H9 (cell line): ENCODE data around the gene BTRC. TPM values are rescaled to one million over a fixed set of nuclear protein-coding genes. Genes with fewer than 3 reads are reported as not detected.

Experiments used
- DNase-seq: peaks from one replicate; pipeline ENCODE4 v3.0.0-alpha.2; 2017
- H2AFZ ChIP-seq: one replicate; pipeline ENCODE4 v1.6.1; 2013; ENCODE audit warnings: mild to moderate bottlenecking, low read length, control low read depth, moderate library complexity
- H2AK5ac ChIP-seq: 2 replicates; pipeline ENCODE4 v1.6.1; 2013; ENCODE audit warnings: low read length, control low read depth, mixed read lengths; ENCODE audit not compliant: insufficient read length
- H2BK120ac ChIP-seq: one replicate; pipeline ENCODE4 v1.6.1; 2013; ENCODE audit warnings: low read depth, mild to moderate bottlenecking, low read length, control low read depth, inconsistent platforms; ENCODE audit not compliant: poor library complexity, severe bottlenecking
- H2BK12ac ChIP-seq: 2 replicates; pipeline ENCODE4 v1.6.1; 2013; ENCODE audit warnings: low read length, control low read depth, mixed read lengths, low read depth; ENCODE audit not compliant: insufficient read length
- H2BK15ac ChIP-seq: 2 replicates; pipeline ENCODE4 v1.6.1; 2013; ENCODE audit warnings: low read depth, low read length, control low read depth
- H2BK20ac ChIP-seq: one replicate; pipeline ENCODE4 v1.6.1; 2013; ENCODE audit warnings: low read depth, mild to moderate bottlenecking, low read length, control low read depth, inconsistent platforms; ENCODE audit not compliant: poor library complexity, severe bottlenecking
- H2BK5ac ChIP-seq: 2 replicates; pipeline ENCODE4 v1.6.1; 2013; ENCODE audit warnings: low read length, control low read depth, mixed read lengths; ENCODE audit not compliant: insufficient read length
- H3K14ac ChIP-seq: 2 replicates; pipeline ENCODE4 v1.6.1; 2013; ENCODE audit warnings: low read length, control low read depth; ENCODE audit not compliant: insufficient read depth
- H3K18ac ChIP-seq: 2 replicates; pipeline ENCODE4 v1.6.1; 2013; ENCODE audit warnings: low read depth, mild to moderate bottlenecking, mixed read lengths, low read length, control low read depth; ENCODE audit not compliant: insufficient read length
- H3K23ac ChIP-seq: 2 replicates; pipeline ENCODE4 v1.6.1; 2013; ENCODE audit warnings: low read length, control low read depth, mixed read lengths, low read depth; ENCODE audit not compliant: insufficient read length
- H3K23me2 ChIP-seq: 2 replicates; pipeline ENCODE4 v1.6.1; 2013; ENCODE audit warnings: low read depth, mild to moderate bottlenecking, mixed read lengths, low read length, control low read depth; ENCODE audit not compliant: insufficient read length, poor library complexity, severe bottlenecking
- H3K27ac ChIP-seq: 2 replicates; pipeline ENCODE4 v1.5.1; 2013; ENCODE audit warnings: low read length, control low read depth, mixed read lengths, low read depth; ENCODE audit not compliant: insufficient read length
- H3K27me3 ChIP-seq: 2 replicates; pipeline ENCODE4 v1.6.1; 2013; ENCODE audit warnings: low read length, control low read depth, inconsistent platforms; ENCODE audit not compliant: insufficient read depth
- H3K4ac ChIP-seq: 2 replicates; pipeline ENCODE4 v1.6.1; 2013; ENCODE audit warnings: low read depth, mild to moderate bottlenecking, control low read depth, inconsistent platforms, low read length, moderate library complexity
- H3K4me1 ChIP-seq: 2 replicates; pipeline ENCODE4 v1.6.1; 2013; ENCODE audit warnings: low read length, control low read depth, inconsistent platforms; ENCODE audit not compliant: insufficient read depth
- H3K4me2 ChIP-seq: 2 replicates; pipeline ENCODE4 v1.6.1; 2013; ENCODE audit warnings: low read length, control low read depth, mixed read lengths; ENCODE audit not compliant: insufficient read length, insufficient read depth
- H3K56ac ChIP-seq: 2 replicates; pipeline ENCODE4 v1.6.1; 2013; ENCODE audit warnings: low read depth, mild to moderate bottlenecking, mixed read lengths, low read length, control low read depth; ENCODE audit not compliant: insufficient read length
- H3K79me1 ChIP-seq: 2 replicates; pipeline ENCODE4 v1.6.1; 2013; ENCODE audit warnings: low read depth, mild to moderate bottlenecking, moderate library complexity, low read length, control low read depth, inconsistent platforms; ENCODE audit not compliant: insufficient read depth, poor library complexity, severe bottlenecking
- H3K79me2 ChIP-seq: 2 replicates; pipeline ENCODE4 v1.6.1; 2013; ENCODE audit warnings: low read length, control low read depth, inconsistent platforms; ENCODE audit not compliant: insufficient read depth
- H3K9ac ChIP-seq: 2 replicates; pipeline ENCODE4 v1.6.1; 2013; ENCODE audit warnings: low read length, control low read depth, mixed read lengths; ENCODE audit not compliant: insufficient read length; ENCODE audit errors: extremely low read depth
- H3K9me3 ChIP-seq: one replicate; pipeline ENCODE4 v1.6.1; 2013; ENCODE audit warnings: low read depth, low read length, inconsistent platforms; ENCODE audit not compliant: control insufficient read depth
- H3T11ph ChIP-seq: one replicate; pipeline ENCODE4 v1.6.1; 2013; ENCODE audit warnings: mild to moderate bottlenecking, low read length, control low read depth, inconsistent platforms
- H4K20me1 ChIP-seq: one replicate; pipeline ENCODE4 v1.6.1; 2013; ENCODE audit not compliant: control insufficient read depth, insufficient read length, insufficient read depth
- H4K5ac ChIP-seq: 2 replicates; pipeline ENCODE4 v1.6.1; 2013; ENCODE audit warnings: low read depth, mild to moderate bottlenecking, mixed read lengths, low read length, control low read depth; ENCODE audit not compliant: insufficient read length
- H4K8ac ChIP-seq: replicated peaks from 2 replicates; pipeline ENCODE4 v1.6.1; 2013; ENCODE audit warnings: low read length, control low read depth, mixed read lengths, low read depth; ENCODE audit not compliant: insufficient read length
- H4K91ac ChIP-seq: 2 replicates; pipeline ENCODE4 v1.6.1; 2013; ENCODE audit warnings: low read depth, mild to moderate bottlenecking, moderate library complexity, mixed read lengths, low read length, control low read depth; ENCODE audit not compliant: insufficient read length
- H3K27ac Mint-ChIP-seq, 3 experiments: 2 replicates in 2 of 3; 3 replicates in 1 of 3; pipeline ENCODE4 v1.8.0; 2020 to 2021; ENCODE audit warnings: mixed read lengths in 3 of 3, mild to moderate bottlenecking in 1 of 3, moderate library complexity in 1 of 3
- H3K27me3 Mint-ChIP-seq: 2 replicates; pipeline ENCODE4 v1.8.0; 2021; ENCODE audit warnings: low read depth, mild to moderate bottlenecking, moderate library complexity, mixed read lengths
- H3K36me3 Mint-ChIP-seq, 3 experiments: 2 replicates in 2 of 3; 3 replicates in 1 of 3; pipeline ENCODE4 v1.8.0; 2020 to 2021; ENCODE audit warnings: low read depth in 3 of 3, mixed read lengths in 3 of 3; ENCODE audit not compliant: insufficient read depth in 1 of 3
- H3K4me1 Mint-ChIP-seq, 2 experiments: 2 replicates each; pipeline ENCODE4 v1.8.0; 2020; ENCODE audit warnings: mixed read lengths in 2 of 2
- H3K4me3 Mint-ChIP-seq, 2 experiments: 2 replicates in 1 of 2; 3 replicates in 1 of 2; pipeline ENCODE4 v1.8.0; 2020 to 2021; ENCODE audit warnings: mild to moderate bottlenecking in 2 of 2, mixed read lengths in 2 of 2, moderate library complexity in 1 of 2
- H3K9me3 Mint-ChIP-seq, 2 experiments: 2 replicates in 1 of 2; 3 replicates in 1 of 2; pipeline ENCODE4 v1.8.0; 2020; ENCODE audit warnings: mild to moderate bottlenecking in 2 of 2, mixed read lengths in 2 of 2, moderate library complexity in 1 of 2
- WGBS: extraction: QIAGEN DNeasy Blood & Tissue Kit; methylation state at CpG from one replicate; pipeline ENCODE4 v1.1.7; 2013; ENCODE audit warnings: missing lambda C conversion rate, low lambda C conversion rate, mixed read lengths; ENCODE audit not compliant: insufficient read length; ENCODE audit errors: extremely low coverage; 5-methylcytosine and 5-hydroxymethylcytosine counted together
- total RNA-seq: library from RNA; stranded (reverse); gene quantifications from 2 replicates; pipeline ENCODE4 v1.2.1, GENCODE V29; 2021
- TF ChIP-seq, protein P1 (sequence below): fragments of 200-600 bp; sonication (generic); conservative IDR thresholded peaks from 3 replicates; pipeline ENCODE4 v1.8.0; 2021; ENCODE audit warnings: antibody characterized with exemption, mild to moderate bottlenecking

BTRC gene
- total RNA-seq, 1 experiment from 2014 or later = 24.2 TPM

DNA sequence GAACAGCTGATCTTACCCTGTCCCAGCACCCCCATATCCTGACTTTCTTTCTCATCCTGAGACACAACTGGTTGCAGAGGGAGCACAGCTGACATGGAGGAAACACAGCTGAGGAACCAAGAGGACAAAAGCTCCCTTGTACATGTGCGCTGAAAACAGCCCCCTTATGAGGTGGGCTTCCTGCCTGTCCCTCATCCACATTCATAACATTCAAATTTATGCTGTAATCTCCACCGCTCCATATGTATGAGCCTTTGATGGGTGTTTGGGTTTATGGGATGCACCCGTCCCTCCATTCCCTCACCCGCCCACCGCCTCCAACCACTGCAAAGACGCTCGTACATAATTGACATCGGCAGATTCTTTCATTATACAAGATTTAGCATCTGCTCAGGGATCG lies 49.6 kb upstream of the BTRC start:
- H3K9me3 ChIP-seq = no peaks in the 10 kb centered on the region
- no peak overlapping the region for H3K4me2 ChIP-seq
- H3K4me1 ChIP-seq = no peaks in the 10 kb centered on the region
- Mint-ChIP-seq H3K4me3 (no peak overlapping the region), H3K9me3 (no peaks in the 10 kb centered on the region), H3K27ac (no peak overlapping the region), H3K27me3 (peaks cover 64% of the 10 kb centered on the region), H3K4me1 (peaks cover 0 to 16% of the 10 kb centered on the region in 2 experiments; a peak in 2 of 4 replicates), H3K36me3 (no peaks in the 10 kb centered on the region)
- no peak overlapping the region for H4K8ac ChIP-seq
- no peaks in the 10 kb centered on the region for H3K79me1 ChIP-seq
- H3K9ac ChIP-seq = no peak overlapping the region
- no peak overlapping the region for H3T11ph ChIP-seq
- H4K20me1 ChIP-seq = peaks cover 2% of the 10 kb centered on the region
- no peak overlapping the region for H2BK12ac ChIP-seq
- H4K5ac ChIP-seq = no peak overlapping the region
- no peak overlapping the region for H3K18ac ChIP-seq
- WGBS = no CpG with 5 or more reads among the region's 9 CpGs
- H4K91ac ChIP-seq = no peak overlapping the region
- DNase-seq = no peak
- no peak overlapping the region for H2AFZ ChIP-seq
- no peak overlapping the region for H3K27ac ChIP-seq
- TF ChIP-seq, protein P1, sequence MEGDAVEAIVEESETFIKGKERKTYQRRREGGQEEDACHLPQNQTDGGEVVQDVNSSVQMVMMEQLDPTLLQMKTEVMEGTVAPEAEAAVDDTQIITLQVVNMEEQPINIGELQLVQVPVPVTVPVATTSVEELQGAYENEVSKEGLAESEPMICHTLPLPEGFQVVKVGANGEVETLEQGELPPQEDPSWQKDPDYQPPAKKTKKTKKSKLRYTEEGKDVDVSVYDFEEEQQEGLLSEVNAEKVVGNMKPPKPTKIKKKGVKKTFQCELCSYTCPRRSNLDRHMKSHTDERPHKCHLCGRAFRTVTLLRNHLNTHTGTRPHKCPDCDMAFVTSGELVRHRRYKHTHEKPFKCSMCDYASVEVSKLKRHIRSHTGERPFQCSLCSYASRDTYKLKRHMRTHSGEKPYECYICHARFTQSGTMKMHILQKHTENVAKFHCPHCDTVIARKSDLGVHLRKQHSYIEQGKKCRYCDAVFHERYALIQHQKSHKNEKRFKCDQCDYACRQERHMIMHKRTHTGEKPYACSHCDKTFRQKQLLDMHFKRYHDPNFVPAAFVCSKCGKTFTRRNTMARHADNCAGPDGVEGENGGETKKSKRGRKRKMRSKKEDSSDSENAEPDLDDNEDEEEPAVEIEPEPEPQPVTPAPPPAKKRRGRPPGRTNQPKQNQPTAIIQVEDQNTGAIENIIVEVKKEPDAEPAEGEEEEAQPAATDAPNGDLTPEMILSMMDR = no peak
- H3K79me2 ChIP-seq = no peaks in the 10 kb centered on the region
- no peak overlapping the region for H2BK20ac ChIP-seq
- H2AK5ac ChIP-seq = no peak overlapping the region
- H2BK15ac ChIP-seq = no peak overlapping the region
- no peaks in the 10 kb centered on the region for H3K23me2 ChIP-seq
- no peaks in the 10 kb centered on the region; the same call in 1 of the 2 replicates for H3K27me3 ChIP-seq
- H3K4ac ChIP-seq = no peak overlapping the region
- H3K23ac ChIP-seq = no peak overlapping the region
- no peak overlapping the region for H3K56ac ChIP-seq
- no peak overlapping the region for H2BK120ac ChIP-seq
- no peak overlapping the region for H2BK5ac ChIP-seq
- H3K14ac ChIP-seq = no peak overlapping the region
